VCaP (cell line): ENCODE data around the gene CFAP221.

Experiments used
- H3K27ac ChIP-seq: fragments of 450-650 bp; 2 replicates; pipeline ENCODE4 v1.5.1; 2017
- TF ChIP-seq, protein P1 (sequence below): fragments of 450-650 bp; conservative IDR thresholded peaks from 2 replicates; pipeline ENCODE4 v1.5.1; 2017; ENCODE audit warnings: mild to moderate bottlenecking, moderate library complexity

Gene CFAP221

DNA sequence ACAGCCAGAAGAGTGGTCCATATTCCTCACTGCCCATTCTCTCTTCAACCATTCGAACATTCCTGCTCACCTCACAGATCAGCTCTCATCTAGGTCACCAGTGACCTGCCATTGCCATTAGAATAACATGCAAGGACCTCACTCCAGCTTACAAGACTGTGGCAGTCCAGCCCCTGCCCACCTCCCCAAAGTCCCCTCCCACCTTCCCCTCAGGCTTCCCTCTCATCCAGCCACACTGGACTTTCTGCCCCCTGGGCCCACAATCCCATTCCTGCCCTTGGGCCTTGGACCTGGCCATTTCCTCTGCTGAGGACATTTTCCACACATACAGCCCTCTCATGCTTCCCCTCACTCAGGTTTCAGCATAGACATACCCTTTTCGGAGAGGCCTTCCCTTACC lies 129.5 kb downstream of the CFAP221 start:
- no peak overlapping the region for H3K27ac ChIP-seq
- TF ChIP-seq, protein P1, sequence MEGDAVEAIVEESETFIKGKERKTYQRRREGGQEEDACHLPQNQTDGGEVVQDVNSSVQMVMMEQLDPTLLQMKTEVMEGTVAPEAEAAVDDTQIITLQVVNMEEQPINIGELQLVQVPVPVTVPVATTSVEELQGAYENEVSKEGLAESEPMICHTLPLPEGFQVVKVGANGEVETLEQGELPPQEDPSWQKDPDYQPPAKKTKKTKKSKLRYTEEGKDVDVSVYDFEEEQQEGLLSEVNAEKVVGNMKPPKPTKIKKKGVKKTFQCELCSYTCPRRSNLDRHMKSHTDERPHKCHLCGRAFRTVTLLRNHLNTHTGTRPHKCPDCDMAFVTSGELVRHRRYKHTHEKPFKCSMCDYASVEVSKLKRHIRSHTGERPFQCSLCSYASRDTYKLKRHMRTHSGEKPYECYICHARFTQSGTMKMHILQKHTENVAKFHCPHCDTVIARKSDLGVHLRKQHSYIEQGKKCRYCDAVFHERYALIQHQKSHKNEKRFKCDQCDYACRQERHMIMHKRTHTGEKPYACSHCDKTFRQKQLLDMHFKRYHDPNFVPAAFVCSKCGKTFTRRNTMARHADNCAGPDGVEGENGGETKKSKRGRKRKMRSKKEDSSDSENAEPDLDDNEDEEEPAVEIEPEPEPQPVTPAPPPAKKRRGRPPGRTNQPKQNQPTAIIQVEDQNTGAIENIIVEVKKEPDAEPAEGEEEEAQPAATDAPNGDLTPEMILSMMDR: no peak

DNA sequence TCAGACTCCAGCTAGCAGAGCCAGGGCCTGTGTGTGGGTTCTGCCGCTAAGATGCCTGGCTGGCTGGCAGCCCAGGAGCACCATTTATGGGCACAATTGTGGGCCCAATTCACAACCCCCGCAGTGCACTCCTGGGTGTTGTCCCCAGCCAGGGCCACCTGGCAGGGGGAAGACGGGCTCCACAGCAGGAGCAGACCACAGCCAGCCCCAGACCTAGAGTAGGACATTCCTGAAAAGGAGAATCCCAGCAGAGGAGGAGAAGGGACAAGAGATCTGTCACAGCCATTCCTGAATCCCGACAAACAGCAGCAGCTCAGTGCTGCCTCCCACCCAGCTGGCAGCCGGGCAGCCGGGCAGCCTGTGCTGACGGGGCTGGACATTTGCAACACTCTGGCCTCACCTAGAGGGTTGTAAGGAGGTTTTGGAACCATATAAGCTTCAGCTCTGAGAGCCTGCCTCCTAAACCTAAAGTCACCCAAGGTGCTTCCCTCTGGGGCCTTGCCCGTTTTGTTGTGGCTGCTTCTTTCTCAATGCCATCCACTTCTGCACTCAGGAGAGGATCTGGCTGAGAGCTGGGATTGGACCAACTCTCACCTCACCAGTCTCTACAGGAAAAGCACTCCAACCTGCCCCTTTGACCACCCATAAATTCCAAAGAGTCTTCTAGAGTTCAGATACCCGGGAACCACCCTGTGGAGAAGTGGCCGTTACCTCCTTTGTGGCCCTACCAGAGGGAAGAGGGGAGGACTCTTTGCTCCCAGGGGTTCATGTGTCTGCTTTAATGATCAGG lies 130.7 kb downstream of the CFAP221 start:
- H3K27ac ChIP-seq: no peak overlapping the region
- TF ChIP-seq, protein P1: no peak

DNA sequence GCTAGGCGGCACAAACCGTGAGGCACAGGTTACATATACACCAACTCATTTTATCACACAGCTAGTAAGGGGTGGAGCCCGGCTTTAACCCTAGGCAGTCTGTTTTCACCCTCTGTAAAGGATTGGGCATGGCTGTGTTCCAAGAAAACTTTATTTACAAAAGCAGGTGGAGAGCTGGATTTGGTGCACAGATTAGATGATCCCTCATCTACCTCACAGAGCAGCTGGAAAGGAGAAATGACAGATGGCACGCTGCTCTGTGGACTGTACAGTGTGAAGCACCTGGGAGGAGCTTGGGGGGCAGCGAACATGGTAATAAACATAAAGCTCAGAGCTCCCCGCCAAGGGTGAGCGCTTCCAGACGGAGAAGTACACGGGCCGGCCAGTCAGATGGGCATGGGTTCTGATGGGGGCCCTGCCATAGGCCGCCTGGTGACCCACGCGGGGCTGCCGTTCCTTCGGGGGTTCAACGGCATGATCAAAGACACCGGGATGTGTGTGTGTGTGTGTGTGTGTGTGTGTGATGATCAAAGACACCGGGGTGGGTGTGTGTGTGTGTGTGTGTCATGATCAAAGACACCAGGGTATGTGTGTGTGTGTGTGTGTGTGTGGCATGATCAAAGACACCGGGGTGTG lies 133.9 kb downstream of the CFAP221 start:
- H3K27ac ChIP-seq: no peak overlapping the region
- TF ChIP-seq, protein P1: no peak

DNA sequence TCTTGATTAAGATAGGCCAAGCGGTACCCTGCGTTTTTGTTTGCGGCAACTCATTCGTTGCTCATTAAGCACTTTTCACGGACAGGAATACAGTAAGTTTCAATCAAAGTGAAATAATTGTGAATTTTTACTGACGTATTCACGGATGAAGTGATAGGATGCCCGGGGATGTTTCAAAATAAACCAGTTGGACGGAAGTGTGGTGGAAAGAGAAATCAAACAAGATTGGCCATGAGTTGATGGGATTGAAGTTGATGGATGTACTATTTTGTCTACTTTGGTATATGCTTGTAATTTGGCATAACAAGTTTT lies 135.2 kb downstream of the CFAP221 start:
- TF ChIP-seq, protein P1: no peak
- H3K27ac ChIP-seq: peak overlapping the region; percentile 76

DNA sequence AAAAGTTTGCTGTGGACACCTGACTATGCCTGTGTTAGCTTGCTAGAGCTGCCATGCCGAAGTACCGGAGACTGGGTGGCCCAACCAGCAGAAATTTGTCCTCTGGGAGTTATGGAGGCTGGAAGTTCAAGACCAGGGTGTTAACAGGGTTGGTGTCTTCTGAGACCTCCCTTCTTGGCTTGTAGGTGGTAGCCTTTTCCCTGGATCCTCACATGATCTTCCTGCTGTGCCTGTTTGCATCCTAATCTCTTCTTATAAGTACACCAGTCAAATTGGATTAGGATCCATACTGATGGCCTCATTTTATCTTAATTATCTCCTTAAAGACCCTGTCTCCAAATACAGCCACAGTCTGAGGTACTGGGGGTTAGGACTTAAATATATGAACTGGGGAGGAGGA lies 135.6 kb downstream of the CFAP221 start:
- TF ChIP-seq, protein P1: no peak
- H3K27ac ChIP-seq: peak overlapping the region; percentile 76; the same call in 1 of the 2 replicates

DNA sequence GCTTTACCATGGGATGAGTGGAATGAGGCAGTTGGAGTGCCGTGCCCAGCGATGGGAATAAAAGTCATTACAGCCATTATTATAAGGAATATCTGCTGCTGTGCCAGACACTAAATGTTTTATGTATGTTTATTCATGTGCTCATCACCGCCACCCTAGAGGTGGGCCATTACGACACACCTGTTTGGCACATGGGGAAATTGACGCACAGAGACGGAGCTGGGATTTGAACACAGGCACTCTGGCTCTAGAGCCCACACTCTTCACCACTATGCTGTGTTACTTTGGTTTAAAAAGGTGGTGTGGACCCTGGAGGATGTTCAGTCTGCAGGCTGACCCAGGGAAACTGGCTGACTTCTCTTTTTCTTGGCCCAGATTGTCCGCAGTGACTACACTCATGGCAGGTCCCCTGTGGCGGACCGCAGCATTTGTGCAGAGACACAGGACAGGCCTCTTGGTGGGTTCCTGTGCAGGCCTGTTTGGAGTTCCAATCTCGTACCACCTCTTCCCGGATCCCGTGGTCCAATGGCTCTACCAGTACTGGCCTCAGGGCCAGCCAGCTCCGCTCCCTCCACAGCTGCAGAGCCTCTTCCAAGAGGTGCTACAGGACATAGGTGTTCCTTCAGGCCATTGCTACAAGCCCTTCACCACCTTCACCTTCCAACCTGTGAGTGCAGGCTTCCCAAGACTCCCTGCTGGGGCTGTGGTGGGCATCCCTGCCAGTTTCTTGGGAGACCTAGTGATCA lies 136.4 kb downstream of the CFAP221 start:
- no peak overlapping the region for H3K27ac ChIP-seq
- TF ChIP-seq, protein P1: no peak

DNA sequence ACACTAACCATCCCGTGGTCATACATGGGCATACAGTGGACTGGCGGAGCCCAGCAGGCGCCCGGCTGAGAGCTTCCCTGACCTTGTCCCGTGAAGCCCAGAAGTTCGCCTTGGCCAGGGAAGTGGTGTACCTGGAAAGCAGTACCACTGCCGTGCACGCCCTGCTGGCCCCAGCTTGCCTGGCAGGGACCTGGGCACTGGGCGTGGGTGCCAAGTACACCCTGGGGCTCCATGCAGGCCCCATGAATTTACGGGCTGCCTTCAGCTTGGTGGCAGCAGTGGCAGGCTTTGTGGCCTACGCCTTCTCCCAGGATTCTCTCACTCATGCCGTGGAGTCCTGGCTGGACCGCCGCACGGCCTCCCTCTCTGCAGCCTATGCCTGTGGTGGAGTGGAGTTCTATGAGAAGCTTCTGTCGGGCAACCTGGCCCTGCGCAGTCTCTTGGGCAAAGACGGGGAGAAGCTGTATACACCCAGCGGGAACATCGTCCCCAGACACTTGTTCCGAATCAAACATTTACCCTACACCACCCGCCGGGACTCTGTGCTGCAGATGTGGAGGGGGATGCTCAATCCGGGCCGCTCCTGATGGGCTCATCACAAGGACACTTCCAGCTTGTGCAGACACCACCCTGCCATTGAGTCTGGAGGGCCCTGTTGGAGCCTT lies 137.1 kb downstream of the CFAP221 start:
- TF ChIP-seq, protein P1: no peak
- H3K27ac ChIP-seq: no peak overlapping the region
